Breast epithelium (tissue), 3 donors: Measurements from ENCODE around the gene KLHL10.

ENCODE experiments used
- POLR2A ChIP-seq: fragments of 450-650 bp; IDR thresholded peaks from one replicate; pipeline ENCODE4 v1.6.1; 2016; ENCODE audit warnings: antibody characterized with exemption, mild to moderate bottlenecking, moderate library complexity
- POLR2AphosphoS5 ChIP-seq, 3 donors: sonication (generic); formaldehyde crosslinking; IDR thresholded peaks; one replicate each; pipeline ENCODE4 v1.6.1; 2017; ENCODE audit warnings: antibody characterized with exemption in 3 of 3
- TF ChIP-seq, protein P1 (sequence below), 3 donors: fragments of 450-650 bp; IDR thresholded peaks; one replicate each; pipeline ENCODE4 v1.5.1; 2016 to 2017; ENCODE audit warnings: antibody characterized with exemption in 3 of 3, mild to moderate bottlenecking in 3 of 3, moderate library complexity in 3 of 3

DNA sequence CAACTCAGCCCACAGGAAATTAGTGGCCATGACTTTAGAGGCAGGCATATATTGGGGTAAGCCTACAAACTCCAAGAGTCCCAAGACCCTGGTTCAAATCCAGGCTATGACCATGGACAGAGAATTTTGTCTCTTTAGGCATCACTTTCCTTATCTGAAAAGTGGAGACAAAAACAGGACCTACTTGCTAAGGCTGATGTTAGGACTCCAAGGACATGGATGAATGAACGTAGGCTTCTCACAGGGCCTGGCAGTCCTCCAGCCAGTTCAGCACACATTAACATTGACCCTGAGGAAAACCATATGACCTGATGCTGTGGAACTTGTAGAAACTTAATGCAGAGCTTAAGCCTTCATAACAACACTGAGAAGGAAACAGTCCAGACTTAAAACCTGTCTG is 23.4 kb upstream of the KLHL10 start:
- TF ChIP-seq POLR2A = no peak
- TF ChIP-seq, protein P1, sequence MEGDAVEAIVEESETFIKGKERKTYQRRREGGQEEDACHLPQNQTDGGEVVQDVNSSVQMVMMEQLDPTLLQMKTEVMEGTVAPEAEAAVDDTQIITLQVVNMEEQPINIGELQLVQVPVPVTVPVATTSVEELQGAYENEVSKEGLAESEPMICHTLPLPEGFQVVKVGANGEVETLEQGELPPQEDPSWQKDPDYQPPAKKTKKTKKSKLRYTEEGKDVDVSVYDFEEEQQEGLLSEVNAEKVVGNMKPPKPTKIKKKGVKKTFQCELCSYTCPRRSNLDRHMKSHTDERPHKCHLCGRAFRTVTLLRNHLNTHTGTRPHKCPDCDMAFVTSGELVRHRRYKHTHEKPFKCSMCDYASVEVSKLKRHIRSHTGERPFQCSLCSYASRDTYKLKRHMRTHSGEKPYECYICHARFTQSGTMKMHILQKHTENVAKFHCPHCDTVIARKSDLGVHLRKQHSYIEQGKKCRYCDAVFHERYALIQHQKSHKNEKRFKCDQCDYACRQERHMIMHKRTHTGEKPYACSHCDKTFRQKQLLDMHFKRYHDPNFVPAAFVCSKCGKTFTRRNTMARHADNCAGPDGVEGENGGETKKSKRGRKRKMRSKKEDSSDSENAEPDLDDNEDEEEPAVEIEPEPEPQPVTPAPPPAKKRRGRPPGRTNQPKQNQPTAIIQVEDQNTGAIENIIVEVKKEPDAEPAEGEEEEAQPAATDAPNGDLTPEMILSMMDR (IDR thresholded peaks at IDR 0.05) = no peak
- TF ChIP-seq POLR2AphosphoS5 (IDR thresholded peaks at IDR 0.05) = no peak
